HG03039 (cell line): Measurements from ENCODE around the gene PWWP2A.
A peak's percentile ranks its signal among the peaks of the same experiment; 100 is the strongest.
"Not testable (repeated sequence)": the region's sequence is repeated elsewhere in the genome, so short reads cannot be mapped to it uniquely, and the experiment has no call there.

Experiments used
- ATAC-seq: cut with Tn5 transposase; IDR thresholded peaks from one replicate; pipeline ENCODE4 v1.9.1; 2021; ENCODE audit warnings: mild to moderate bottlenecking, moderate library complexity; ENCODE audit not compliant: unreplicated experiment

PWWP2A gene

GRCh38 chr5:160119142-160119904 lies at the start of gene PWWP2A:
Gene PWWP2A, minus strand, starts transcription at chr5:160119450. Its CDS starts 62 bp downstream, at chr5:160119388.
- peak; percentile 90 for ATAC-seq

GRCh38 chr5:160167624-160168165 lies 48.4 kb upstream of the PWWP2A start:
- ATAC-seq = no peak

- ATAC-seq = no peak
These were observed 47.8 kb upstream of the PWWP2A start for GRCh38 chr5:160166973-160167623.

GRCh38 chr5:160166069-160166972 lies 47.1 kb upstream of the PWWP2A start:
- no peak for ATAC-seq

GRCh38 chr5:160165137-160166068 lies 46.2 kb upstream of the PWWP2A start:
- no peak for ATAC-seq

- no peak for ATAC-seq
These were observed 43.7 kb upstream of the PWWP2A start for GRCh38 chr5:160162910-160163309.

- ATAC-seq = no peak
These were observed 42.4 kb upstream of the PWWP2A start for GRCh38 chr5:160161626-160162025.

GRCh38 chr5:160160875-160161274 lies 41.6 kb upstream of the PWWP2A start:
- not testable (repeated sequence) for ATAC-seq

GRCh38 chr5:160159991-160160792 lies 40.9 kb upstream of the PWWP2A start:
- ATAC-seq = no peak

- no peak for ATAC-seq
These were observed 38.8 kb upstream of the PWWP2A start for GRCh38 chr5:160158087-160158486.

GRCh38 chr5:160155017-160155750 lies 35.9 kb upstream of the PWWP2A start:
- no peak for ATAC-seq

GRCh38 chr5:160152901-160153300 lies 33.7 kb upstream of the PWWP2A start:
- no peak for ATAC-seq

- peak; percentile 73 for ATAC-seq
These were observed 33.0 kb upstream of the PWWP2A start for GRCh38 chr5:160152287-160152686.

- no peak for ATAC-seq
These were observed 31.8 kb upstream of the PWWP2A start for GRCh38 chr5:160151017-160151416.

GRCh38 chr5:160150381-160150780 lies 31.1 kb upstream of the PWWP2A start:
- ATAC-seq = no peak

- not testable (repeated sequence) for ATAC-seq
These were observed 25.2 kb upstream of the PWWP2A start for GRCh38 chr5:160144436-160144835.

GRCh38 chr5:160134332-160134731 lies 15.1 kb upstream of the PWWP2A start:
- no peak for ATAC-seq

GRCh38 chr5:160133918-160134304 lies 14.7 kb upstream of the PWWP2A start:
- ATAC-seq = no peak
